GM20000 (cell line): ENCODE measurements around the gene NDUFS6.
A peak's percentile ranks its signal among the peaks of the same experiment; 100 is the strongest.

Experiments
- DNase-seq: peaks from one replicate; pipeline ENCODE4 v3.0.0; 2012; ENCODE audit warnings: low spot score
- TF ChIP-seq, protein P1 (sequence below): IDR thresholded peaks from 2 replicates; pipeline ENCODE4 v1.5.1; 2012; ENCODE audit warnings: mild to moderate bottlenecking, control low read depth; ENCODE audit errors: extremely low read depth, missing control alignments

The NDUFS6 gene

GRCh38 chr5:1801222-1801966 lies at the start of gene NDUFS6:
Gene NDUFS6, plus strand, starts transcription at chr5:1801407. Its CDS starts 11 bp downstream, at chr5:1801418.
- DNase-seq: peak; percentile 91
- TF ChIP-seq, protein P1, sequence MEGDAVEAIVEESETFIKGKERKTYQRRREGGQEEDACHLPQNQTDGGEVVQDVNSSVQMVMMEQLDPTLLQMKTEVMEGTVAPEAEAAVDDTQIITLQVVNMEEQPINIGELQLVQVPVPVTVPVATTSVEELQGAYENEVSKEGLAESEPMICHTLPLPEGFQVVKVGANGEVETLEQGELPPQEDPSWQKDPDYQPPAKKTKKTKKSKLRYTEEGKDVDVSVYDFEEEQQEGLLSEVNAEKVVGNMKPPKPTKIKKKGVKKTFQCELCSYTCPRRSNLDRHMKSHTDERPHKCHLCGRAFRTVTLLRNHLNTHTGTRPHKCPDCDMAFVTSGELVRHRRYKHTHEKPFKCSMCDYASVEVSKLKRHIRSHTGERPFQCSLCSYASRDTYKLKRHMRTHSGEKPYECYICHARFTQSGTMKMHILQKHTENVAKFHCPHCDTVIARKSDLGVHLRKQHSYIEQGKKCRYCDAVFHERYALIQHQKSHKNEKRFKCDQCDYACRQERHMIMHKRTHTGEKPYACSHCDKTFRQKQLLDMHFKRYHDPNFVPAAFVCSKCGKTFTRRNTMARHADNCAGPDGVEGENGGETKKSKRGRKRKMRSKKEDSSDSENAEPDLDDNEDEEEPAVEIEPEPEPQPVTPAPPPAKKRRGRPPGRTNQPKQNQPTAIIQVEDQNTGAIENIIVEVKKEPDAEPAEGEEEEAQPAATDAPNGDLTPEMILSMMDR: no peak

DNA sequence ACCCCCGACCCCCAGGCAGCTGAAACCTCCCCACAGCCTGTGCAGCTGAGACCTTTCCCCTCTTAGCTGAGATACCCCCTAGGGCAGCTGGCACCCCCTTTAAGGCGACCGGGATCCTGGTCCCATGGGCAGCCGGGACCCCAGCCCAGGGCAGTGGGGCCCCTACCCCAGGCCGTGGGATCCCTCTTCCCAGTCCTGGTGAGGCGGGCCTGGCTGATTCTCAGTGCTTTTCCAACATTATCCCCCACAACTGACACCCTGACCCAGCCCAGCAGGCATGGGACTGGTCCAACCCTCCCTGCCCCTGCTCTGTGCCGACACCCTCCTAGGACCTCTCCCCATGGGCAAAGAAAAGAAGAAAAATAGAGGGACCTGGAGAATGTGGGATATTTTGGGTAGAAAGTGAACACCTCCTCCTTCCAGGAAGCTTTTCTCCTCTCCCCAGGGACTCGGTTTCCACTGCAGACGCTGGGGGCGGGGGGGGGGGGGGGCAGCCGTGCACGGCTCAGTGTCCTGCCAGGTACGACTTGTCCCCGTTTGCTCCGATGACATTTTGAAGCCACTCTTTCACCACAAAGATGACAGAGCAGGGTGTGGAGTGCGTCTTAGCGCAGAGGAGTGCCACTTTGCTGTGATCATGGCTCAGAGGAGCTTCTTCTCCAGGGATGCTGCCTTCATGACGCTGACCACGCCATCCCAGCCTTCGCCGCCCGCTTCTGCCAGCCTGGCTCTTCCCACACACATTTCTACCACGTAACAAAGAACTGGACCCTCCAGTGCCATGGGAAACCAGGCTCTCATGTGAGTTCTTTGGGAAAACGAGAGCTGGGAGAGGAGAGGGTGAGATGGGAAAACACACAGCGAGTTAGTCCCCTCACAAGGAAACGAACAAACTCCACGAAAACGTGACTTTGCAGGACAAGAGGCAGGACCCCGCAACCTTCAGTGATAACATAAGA lies 49.1 kb upstream of the NDUFS6 start:
- TF ChIP-seq, protein P1: no peak
- DNase-seq: no peak

- TF ChIP-seq, protein P1: no peak
Measured at GRCh38 chr5:1752881-1753280, 48.3 kb upstream of the NDUFS6 start.

DNA sequence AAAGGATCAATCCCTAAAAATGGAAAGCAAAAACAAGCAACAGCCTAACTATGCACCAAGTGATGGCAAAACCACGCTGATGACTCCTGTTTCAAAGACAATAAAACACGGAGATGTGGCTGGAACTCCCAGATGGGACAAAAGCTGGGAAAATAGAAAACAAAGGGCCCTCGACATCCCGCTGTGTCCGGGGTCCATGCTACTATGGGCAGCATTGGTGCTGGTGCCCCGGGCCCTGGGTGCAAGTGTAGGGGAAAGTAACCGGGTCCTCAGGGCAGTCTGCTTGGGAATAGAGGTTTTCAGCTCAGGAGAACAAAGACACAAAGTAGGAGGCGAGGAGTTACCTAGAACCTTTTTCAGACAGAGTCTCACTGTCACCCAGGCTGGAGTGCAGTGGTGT lies 47.7 kb upstream of the NDUFS6 start:
- DNase-seq: no peak
- TF ChIP-seq, protein P1: no peak

More at GRCh38 chr5:1752881-1753280, 48.3 kb upstream of the NDUFS6 start:
- DNase-seq: no peak

GRCh38 chr5:1754531-1755220 lies 46.5 kb upstream of the NDUFS6 start:
- no peak for DNase-seq
- TF ChIP-seq, protein P1: no peak

DNA sequence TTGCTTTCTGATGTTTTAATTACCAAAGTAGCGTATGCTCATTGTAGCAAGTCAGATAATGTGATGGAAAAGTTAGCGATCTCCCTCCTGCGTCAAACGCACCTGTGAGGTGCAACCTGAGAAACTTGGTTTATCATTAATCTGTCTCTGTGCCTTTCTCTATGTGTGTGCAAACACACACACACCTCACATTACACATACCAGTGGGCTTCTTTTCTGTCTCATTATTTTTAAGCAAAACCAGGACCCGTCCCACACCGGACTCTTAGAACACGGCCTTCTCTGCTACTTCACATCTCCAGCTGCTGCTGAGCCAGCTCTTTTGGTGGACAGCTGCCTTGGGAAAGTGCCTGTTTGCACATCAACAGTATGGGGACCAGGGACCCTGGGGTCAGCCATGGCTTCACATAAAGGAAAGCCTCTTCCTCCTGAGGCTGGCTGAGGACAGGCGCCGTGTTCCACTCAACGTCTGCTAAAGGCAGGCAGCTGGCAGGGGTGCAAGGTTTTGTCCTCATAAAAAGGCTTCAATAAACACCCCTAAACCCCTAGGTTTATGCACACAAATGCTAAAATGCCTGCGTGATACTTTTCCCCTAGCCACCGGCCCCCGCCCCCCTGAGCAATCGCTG lies 45.8 kb upstream of the NDUFS6 start:
- no peak for DNase-seq
- TF ChIP-seq, protein P1: no peak
